Esophagus muscularis mucosa (tissue), 3 donors: Measurements from ENCODE around the gene ERCC2.

Experiments
- POLR2AphosphoS5 ChIP-seq, 2 donors: sonication (generic); formaldehyde crosslinking; IDR thresholded peaks; one replicate each; pipeline ENCODE4 v1.6.1; 2017; ENCODE audit warnings: antibody characterized with exemption in 2 of 2
- TF ChIP-seq, protein P1 (sequence below), 3 experiments: fragments of 200-600 bp in 2 of 3; fragments of 450-650 bp in 1 of 3; sonication (generic) in 2 of 3; IDR thresholded peaks; one replicate each; pipeline ENCODE4 v1.5.1; 2017 to 2019; ENCODE audit warnings: antibody characterized with exemption in 3 of 3, mild to moderate bottlenecking in 2 of 3, moderate library complexity in 1 of 3

GRCh38 chr19:45304141-45304926, 66.0 kb downstream of the ERCC2 start:
- TF ChIP-seq, protein P1, sequence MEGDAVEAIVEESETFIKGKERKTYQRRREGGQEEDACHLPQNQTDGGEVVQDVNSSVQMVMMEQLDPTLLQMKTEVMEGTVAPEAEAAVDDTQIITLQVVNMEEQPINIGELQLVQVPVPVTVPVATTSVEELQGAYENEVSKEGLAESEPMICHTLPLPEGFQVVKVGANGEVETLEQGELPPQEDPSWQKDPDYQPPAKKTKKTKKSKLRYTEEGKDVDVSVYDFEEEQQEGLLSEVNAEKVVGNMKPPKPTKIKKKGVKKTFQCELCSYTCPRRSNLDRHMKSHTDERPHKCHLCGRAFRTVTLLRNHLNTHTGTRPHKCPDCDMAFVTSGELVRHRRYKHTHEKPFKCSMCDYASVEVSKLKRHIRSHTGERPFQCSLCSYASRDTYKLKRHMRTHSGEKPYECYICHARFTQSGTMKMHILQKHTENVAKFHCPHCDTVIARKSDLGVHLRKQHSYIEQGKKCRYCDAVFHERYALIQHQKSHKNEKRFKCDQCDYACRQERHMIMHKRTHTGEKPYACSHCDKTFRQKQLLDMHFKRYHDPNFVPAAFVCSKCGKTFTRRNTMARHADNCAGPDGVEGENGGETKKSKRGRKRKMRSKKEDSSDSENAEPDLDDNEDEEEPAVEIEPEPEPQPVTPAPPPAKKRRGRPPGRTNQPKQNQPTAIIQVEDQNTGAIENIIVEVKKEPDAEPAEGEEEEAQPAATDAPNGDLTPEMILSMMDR (IDR thresholded peaks at IDR 0.05) = no peak
- TF ChIP-seq POLR2AphosphoS5 (IDR thresholded peaks at IDR 0.05) = no peak
